ENCODE results near the gene NTMT2. TPM values are rescaled to one million over a fixed set of nuclear protein-coding genes. Genes with fewer than 3 reads are reported as not detected.

Gene NTMT2
- total and polyA plus RNA-seq, 12 donors: 0.29 to 3.2 (median 2.4) TPM

DNA sequence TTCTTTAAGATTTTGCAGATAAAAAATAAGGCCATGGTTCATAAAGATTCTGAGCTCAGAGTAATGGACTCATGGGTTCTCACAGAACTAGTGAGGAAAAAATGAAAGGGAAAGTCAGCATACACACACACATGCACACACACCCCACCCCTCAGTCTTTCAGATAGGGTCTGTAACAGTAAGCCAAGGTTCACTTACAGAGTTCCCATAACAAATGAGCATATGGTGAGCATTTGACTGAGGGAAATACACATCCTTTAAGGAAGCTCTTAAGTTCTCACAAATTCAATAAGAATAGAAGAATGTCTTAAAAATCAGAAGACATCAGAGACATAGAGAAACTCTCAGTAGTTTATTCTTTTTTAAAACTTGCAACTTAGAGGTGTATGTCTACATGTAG is 57.9 kb downstream of the NTMT2 start:
- TF ChIP-seq, protein P1, sequence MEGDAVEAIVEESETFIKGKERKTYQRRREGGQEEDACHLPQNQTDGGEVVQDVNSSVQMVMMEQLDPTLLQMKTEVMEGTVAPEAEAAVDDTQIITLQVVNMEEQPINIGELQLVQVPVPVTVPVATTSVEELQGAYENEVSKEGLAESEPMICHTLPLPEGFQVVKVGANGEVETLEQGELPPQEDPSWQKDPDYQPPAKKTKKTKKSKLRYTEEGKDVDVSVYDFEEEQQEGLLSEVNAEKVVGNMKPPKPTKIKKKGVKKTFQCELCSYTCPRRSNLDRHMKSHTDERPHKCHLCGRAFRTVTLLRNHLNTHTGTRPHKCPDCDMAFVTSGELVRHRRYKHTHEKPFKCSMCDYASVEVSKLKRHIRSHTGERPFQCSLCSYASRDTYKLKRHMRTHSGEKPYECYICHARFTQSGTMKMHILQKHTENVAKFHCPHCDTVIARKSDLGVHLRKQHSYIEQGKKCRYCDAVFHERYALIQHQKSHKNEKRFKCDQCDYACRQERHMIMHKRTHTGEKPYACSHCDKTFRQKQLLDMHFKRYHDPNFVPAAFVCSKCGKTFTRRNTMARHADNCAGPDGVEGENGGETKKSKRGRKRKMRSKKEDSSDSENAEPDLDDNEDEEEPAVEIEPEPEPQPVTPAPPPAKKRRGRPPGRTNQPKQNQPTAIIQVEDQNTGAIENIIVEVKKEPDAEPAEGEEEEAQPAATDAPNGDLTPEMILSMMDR (IDR thresholded peaks at IDR 0.05): no peak
- Histone ChIP-seq H3K4me1 (peaks cover 5 to 46% (median 21%) of the 10 kb centered on the region in 9 donors), H3K4me3 (no peak overlapping the region), H3K9me3 (no peaks in the 10 kb centered on the region), H3K36me3 (no peaks in the 10 kb centered on the region), H3K27me3 (no peaks in the 10 kb centered on the region), H3K27ac (no peak overlapping the region)
- intact Hi-C loops (cut with DNase I): loop anchor here in 1 of 10 donors (5.0 kb wide), 1 partner anchor 126 kb away; no protein-coding TSS in a partner anchor
- no peak for ATAC-seq
- no peak for DNase-seq

DNA sequence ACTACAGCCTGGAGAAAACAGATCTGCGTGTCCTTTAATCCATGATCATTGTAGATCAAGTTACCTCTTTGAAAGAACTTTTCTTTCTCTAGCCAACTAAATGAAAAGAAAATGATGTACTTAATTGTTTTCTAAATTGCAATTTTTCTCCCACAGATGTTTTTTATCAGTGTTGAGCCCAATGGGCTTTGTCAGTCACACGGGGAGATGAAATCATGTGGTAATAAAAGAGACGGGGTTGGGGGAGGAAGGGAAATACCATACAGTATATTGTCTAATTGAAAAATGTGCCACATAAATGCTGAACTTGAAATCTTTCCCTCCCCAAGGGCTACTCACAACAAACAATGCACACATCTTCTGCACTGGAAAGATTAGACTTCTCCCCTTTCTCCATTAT is 58.4 kb downstream of the NTMT2 start:
- Histone ChIP-seq H3K9me3 (no peaks in the 10 kb centered on the region), H3K27ac (no peak overlapping the region), H3K4me3 (no peak overlapping the region), H3K27me3 (no peaks in the 10 kb centered on the region), H3K36me3 (no peaks in the 10 kb centered on the region), H3K4me1 (peaks cover 5 to 45% (median 21%) of the 10 kb centered on the region in 9 donors)
- ATAC-seq (no peak), DNase-seq (no peak)
- TF ChIP-seq, protein P1 (IDR thresholded peaks at IDR 0.05): no peak
- intact Hi-C loops (cut with DNase I): loop anchor here in 1 of 10 donors (5.0 kb wide), 1 partner anchor 127 kb away; no protein-coding TSS in a partner anchor
- WGBS, 2 donors: 43 to 56% methylated on average over 3 of the region's 3 CpGs

DNA sequence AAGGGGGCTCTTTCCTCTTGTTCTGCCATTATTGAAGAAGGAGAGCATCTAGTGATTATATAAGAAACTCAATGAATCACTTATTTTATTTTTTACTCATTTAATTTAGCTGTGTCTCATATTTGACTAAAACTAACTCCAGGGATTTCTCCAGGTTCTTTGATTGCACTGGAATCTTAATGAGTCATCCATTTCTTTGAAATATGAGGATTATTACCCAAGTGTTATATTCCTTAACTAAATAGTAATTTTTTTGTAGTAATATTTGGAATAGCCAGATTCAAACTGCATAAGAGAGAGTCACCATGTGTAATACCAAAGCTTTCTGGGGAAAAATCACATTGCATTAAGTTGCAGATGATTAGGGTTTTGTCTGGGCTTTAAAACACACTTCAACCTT is 59.5 kb downstream of the NTMT2 start:
- no peak for DNase-seq
- Histone ChIP-seq H3K27ac (no peak overlapping the region), H3K4me3 (no peak overlapping the region), H3K36me3 (no peaks in the 10 kb centered on the region), H3K27me3 (no peaks in the 10 kb centered on the region), H3K4me1 (peaks cover 0 to 33% (median 16%) of the 10 kb centered on the region in 9 donors), H3K9me3 (no peaks in the 10 kb centered on the region)
- no peak for ATAC-seq
- intact Hi-C loops (cut with DNase I): no loop called here
- TF ChIP-seq, protein P1 (IDR thresholded peaks at IDR 0.05): no peak

DNA sequence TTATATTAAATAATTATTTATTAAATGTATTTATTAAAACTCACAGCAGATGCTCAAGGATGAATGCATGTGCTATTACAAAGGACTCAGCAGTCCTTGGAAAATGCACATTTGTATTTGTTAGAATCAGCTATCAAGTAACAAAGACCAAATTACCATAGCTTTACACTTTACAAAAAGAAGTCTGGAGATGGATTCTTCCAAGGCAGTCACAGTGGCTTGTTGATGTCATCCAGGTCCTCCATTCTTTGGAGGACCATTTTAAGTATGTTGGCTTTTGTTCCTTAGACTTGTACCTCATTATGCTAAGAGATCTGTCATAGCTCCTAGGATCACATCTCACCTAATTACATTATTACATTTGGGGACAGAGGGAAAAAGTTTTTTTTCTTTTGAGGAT is 63.4 kb downstream of the NTMT2 start:
- Histone ChIP-seq H3K4me1 (peaks cover 0 to 10% (median 3%) of the 10 kb centered on the region in 9 donors), H3K27ac (no peak overlapping the region), H3K27me3 (no peaks in the 10 kb centered on the region), H3K36me3 (no peaks in the 10 kb centered on the region), H3K9me3 (no peaks in the 10 kb centered on the region), H3K4me3 (no peak overlapping the region)
- ATAC-seq (no peak), DNase-seq (no peak)
- TF ChIP-seq, protein P1 (IDR thresholded peaks at IDR 0.05): no peak
- intact Hi-C loops (cut with DNase I): no loop called here

All from heart right ventricle (tissue), 16 donors.